Coronary artery (tissue), 2 donors: ENCODE measurements around the gene MATCAP1.

Experiments used
- DNase-seq: peaks from one replicate; pipeline ENCODE4 v3.0.0-alpha.2; 2017; ENCODE audit warnings: low spot score
- H3K27ac ChIP-seq, 2 donors: fragments of 200-600 bp; sonication (generic); one replicate each; pipeline ENCODE4 v1.5.1; 2016 to 2019
- H3K4me3 ChIP-seq: fragments of 200-600 bp; sonication (generic); 2 replicates; pipeline ENCODE4 v1.5.1; 2016; ENCODE audit warnings: mild to moderate bottlenecking, moderate library complexity
- TF ChIP-seq, protein P1 (sequence below): fragments of 200-600 bp; sonication (generic); IDR thresholded peaks from one replicate; pipeline ENCODE4 v1.5.1; 2019; ENCODE audit warnings: antibody characterized with exemption

MATCAP1 gene

GRCh38 chr16:67183627-67184452 is at the start of gene MATCAP1:
Gene MATCAP1 (minus strand): TSS chr16:67183963. CDS start chr16:67180610, 3,353 bp downstream.
- DNase-seq: peak; percentile 97
- H3K27ac ChIP-seq: peak within 1 kb of the TSS; percentile 94 to 99
- TF ChIP-seq, protein P1, sequence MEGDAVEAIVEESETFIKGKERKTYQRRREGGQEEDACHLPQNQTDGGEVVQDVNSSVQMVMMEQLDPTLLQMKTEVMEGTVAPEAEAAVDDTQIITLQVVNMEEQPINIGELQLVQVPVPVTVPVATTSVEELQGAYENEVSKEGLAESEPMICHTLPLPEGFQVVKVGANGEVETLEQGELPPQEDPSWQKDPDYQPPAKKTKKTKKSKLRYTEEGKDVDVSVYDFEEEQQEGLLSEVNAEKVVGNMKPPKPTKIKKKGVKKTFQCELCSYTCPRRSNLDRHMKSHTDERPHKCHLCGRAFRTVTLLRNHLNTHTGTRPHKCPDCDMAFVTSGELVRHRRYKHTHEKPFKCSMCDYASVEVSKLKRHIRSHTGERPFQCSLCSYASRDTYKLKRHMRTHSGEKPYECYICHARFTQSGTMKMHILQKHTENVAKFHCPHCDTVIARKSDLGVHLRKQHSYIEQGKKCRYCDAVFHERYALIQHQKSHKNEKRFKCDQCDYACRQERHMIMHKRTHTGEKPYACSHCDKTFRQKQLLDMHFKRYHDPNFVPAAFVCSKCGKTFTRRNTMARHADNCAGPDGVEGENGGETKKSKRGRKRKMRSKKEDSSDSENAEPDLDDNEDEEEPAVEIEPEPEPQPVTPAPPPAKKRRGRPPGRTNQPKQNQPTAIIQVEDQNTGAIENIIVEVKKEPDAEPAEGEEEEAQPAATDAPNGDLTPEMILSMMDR: no peak
- H3K4me3 ChIP-seq: peak within 1 kb of the TSS; percentile 97

DNA sequence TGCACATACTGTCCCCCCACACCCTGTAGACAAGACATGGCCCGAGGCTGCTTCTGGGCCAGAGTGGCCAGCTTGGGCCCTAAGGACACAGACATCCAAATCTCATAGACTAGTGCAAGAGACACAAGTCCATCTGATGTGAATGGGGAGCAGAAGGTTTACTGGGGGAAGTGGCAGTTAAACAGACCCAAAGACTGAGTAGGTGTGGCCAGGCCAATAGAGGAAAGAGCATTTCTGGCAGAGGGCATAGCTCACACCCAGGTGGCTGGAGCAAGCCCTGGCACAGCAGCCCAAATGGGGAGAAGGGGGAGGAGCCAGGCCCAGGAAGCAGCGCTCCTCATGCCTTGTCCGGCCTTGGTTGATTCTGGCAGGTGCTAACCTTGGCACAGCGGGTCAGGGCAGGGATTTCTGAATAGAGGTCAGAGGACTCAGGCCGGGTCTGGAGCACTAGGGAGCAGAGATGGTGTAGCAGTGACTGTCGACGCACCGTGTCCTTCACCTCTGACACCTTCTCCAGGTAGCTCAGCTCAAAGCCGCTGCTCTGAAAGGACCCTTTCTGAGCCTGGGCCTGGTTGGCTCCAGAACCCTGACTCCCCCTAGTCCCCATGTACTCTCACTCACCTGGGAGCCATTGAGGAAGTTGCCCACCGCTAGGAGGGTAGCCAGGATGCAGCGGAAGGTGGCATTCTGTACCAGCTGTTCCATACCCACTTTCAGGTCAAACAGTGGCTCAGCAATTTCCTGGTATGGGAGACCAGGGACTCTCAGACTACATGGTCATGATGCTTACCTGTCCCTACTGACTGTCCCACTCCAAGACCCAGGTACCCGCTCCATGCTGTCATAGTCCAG is 47.3 kb upstream of the MATCAP1 start:
- H3K4me3 ChIP-seq: no peak overlapping the region
- no peak for DNase-seq
- TF ChIP-seq, protein P1: no peak
- no peak overlapping the region for H3K27ac ChIP-seq

GRCh38 chr16:67229906-67230808 is 46.4 kb upstream of the MATCAP1 start:
- no peak overlapping the region for H3K27ac ChIP-seq
- TF ChIP-seq, protein P1: no peak
- DNase-seq: no peak
- H3K4me3 ChIP-seq: no peak overlapping the region

GRCh38 chr16:67228905-67229304 is 45.1 kb upstream of the MATCAP1 start:
- Histone ChIP-seq H3K27ac (no peak overlapping the region), H3K4me3 (no peak overlapping the region)
- TF ChIP-seq, protein P1: no peak
- no peak for DNase-seq

DNA sequence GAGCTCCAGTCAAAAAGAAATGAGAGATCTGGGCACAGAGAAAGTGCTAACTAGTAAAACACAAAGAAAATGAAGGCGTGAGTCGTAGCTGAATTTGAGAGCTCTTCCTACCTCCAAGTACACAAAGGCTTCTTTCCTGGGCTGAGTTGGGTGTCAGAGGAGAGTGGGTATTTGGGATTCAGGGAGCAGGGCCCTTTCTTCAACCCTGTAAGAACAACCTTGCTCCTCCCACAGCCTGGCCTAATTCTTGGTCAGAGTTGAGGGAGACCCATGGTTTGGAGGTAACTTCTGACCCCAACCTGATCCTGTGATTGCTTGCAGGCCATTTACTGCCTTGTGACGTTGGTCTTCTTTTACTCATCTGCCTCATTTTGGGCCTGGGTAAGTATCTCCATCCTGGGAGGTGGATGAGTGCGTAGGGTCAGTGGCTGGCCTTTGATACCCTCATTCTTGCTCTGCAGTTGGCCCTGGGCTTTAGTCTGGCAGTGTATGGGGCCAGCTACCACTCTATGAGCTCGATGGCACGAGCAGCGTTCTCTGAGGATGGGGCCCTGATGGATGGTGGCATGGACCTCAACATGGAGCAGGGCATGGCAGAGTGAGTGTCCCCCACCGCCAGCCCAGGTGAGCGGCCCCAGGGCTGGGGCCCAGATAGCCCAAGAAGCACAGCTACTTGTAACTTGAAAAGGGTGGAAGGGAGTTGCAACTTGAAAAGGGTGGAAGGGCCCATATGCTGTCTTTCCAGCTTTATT is 44.4 kb upstream of the MATCAP1 start:
- H3K4me3 ChIP-seq: peak overlapping the region; percentile 90
- TF ChIP-seq, protein P1: no peak
- DNase-seq: no peak
- no peak overlapping the region for H3K27ac ChIP-seq

DNA sequence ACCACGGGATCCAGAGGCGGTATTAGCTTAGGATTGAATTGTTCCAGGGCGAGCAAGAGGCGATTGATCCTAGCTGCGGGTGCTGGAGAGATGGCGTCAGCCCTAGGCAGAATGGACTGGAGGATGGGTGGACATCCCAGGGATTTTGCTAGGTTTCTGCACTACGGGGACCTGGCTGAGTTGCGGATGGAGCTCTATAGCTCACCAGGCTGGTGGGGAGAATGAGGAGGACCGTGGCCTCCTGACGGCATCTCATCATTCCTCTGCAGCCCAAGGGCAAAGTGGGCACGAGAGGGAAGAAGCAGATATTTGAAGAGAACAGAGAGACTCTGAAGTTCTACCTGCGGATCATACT is 43.8 kb upstream of the MATCAP1 start:
- no peak for DNase-seq
- Histone ChIP-seq H3K4me3 (peak overlapping the region; percentile 90), H3K27ac (peak overlapping the region; percentile 89 to 90)
- TF ChIP-seq, protein P1: no peak
